HEK293 (cell line): ENCODE results near the gene HOXB7.
A peak's percentile ranks its signal among the peaks of the same experiment; 100 is the strongest.

Experiments used
- CTCF ChIA-PET: fragments of 350-600 bp; formaldehyde crosslinking; extraction: SDS; loops from one replicate; lab custom pipeline; 2021; ENCODE audit warnings: antibody characterized with exemption; lab: Yijun Ruan, JAX
- POLR2A ChIA-PET: fragments of 300-600 bp; formaldehyde crosslinking; extraction: SDS; loops from one replicate; lab custom pipeline; 2020; ENCODE audit warnings: antibody characterized with exemption, inconsistent platforms; lab: Yijun Ruan, JAX
- H3K27ac ChIP-seq: fragments of 200-500 bp; sonication (Bioruptor generic); 2 replicates; pipeline ENCODE4 v1.5.1; 2014; ENCODE audit warnings: low read depth, low read length, control low read depth, inconsistent platforms; ENCODE audit errors: extremely low read depth
- H3K36me3 ChIP-seq, 2 experiments: fragments of 200-500 bp in 1 of 2; sonication (Bioruptor generic) in 1 of 2; 1 replicate in 1 of 2; 2 replicates in 1 of 2; pipeline ENCODE4 v1.5.1; 2014 to 2017; ENCODE audit warnings: inconsistent platforms in 2 of 2, low read length in 2 of 2; ENCODE audit not compliant: control insufficient read depth in 2 of 2, insufficient read depth in 1 of 2
- H3K4me1 ChIP-seq: fragments of 200-500 bp; sonication (Bioruptor generic); 2 replicates; pipeline ENCODE4 v1.5.1; 2014; ENCODE audit warnings: mild to moderate bottlenecking, low read length, inconsistent platforms; ENCODE audit not compliant: control insufficient read depth, insufficient read depth
- H3K4me3 ChIP-seq: 2 replicates; pipeline ENCODE4 v1.5.1; 2011; ENCODE audit warnings: low read depth, mild to moderate bottlenecking, control low read depth, low read length, moderate library complexity
- H3K9me3 ChIP-seq: fragments of 200-500 bp; sonication (Bioruptor generic); 2 replicates; pipeline ENCODE4 v1.5.1; 2014; ENCODE audit warnings: low read depth, low read length, inconsistent platforms; ENCODE audit not compliant: control insufficient read depth, insufficient read depth
- EGR2 ChIP-seq: fragments of 450-650 bp; formaldehyde crosslinking; IDR thresholded peaks from 2 replicates; pipeline ENCODE4 v1.5.1; 2016; ENCODE audit warnings: low read depth, missing biosample characterization, missing genetic modification characterization
- IKZF3 ChIP-seq: fragments of 450-650 bp; IDR thresholded peaks from 2 replicates; pipeline ENCODE4 v1.5.0; 2018; ENCODE audit warnings: missing biosample characterization, mild to moderate bottlenecking, missing genetic modification characterization, moderate library complexity
- KLF16 ChIP-seq: fragments of 450-650 bp; formaldehyde crosslinking; IDR thresholded peaks from 2 replicates; pipeline ENCODE4 v1.5.1; 2017; ENCODE audit warnings: missing biosample characterization, missing genetic modification characterization
- PRDM4 ChIP-seq: fragments of 450-650 bp; formaldehyde crosslinking; IDR thresholded peaks from 2 replicates; pipeline ENCODE4 v1.5.1; 2017; ENCODE audit warnings: missing biosample characterization, missing genetic modification characterization
- SCRT2 ChIP-seq: fragments of 450-650 bp; formaldehyde crosslinking; IDR thresholded peaks from 2 replicates; pipeline ENCODE4 v1.5.1; 2016; ENCODE audit warnings: missing biosample characterization, missing genetic modification characterization
- SP7 ChIP-seq: fragments of 450-650 bp; formaldehyde crosslinking; IDR thresholded peaks from 2 replicates; pipeline ENCODE4 v1.5.1; 2016; ENCODE audit warnings: missing biosample characterization, missing genetic modification characterization
- ZNF132 ChIP-seq: fragments of 450-650 bp; formaldehyde crosslinking; IDR thresholded peaks from 2 replicates; pipeline ENCODE4 v1.5.1; 2017; ENCODE audit warnings: missing biosample characterization, missing genetic modification characterization, borderline replicate concordance
- ZNF133 ChIP-seq: fragments of 450-650 bp; formaldehyde crosslinking; IDR thresholded peaks from 2 replicates; pipeline ENCODE4 v1.5.1; 2016; ENCODE audit warnings: missing biosample characterization, missing genetic modification characterization
- ZNF169 ChIP-seq: fragments of 450-650 bp; formaldehyde crosslinking; IDR thresholded peaks from 2 replicates; pipeline ENCODE4 v1.5.1; 2016; ENCODE audit warnings: missing biosample characterization, missing genetic modification characterization
- ZNF175 ChIP-seq: fragments of 450-650 bp; formaldehyde crosslinking; IDR thresholded peaks from 2 replicates; pipeline ENCODE4 v1.5.1; 2016; ENCODE audit warnings: missing biosample characterization, missing genetic modification characterization
- ZNF248 ChIP-seq: fragments of 450-650 bp; formaldehyde crosslinking; IDR thresholded peaks from 2 replicates; pipeline ENCODE4 v1.5.1; 2017; ENCODE audit warnings: missing biosample characterization, missing genetic modification characterization
- ZNF391 ChIP-seq: fragments of 450-650 bp; formaldehyde crosslinking; IDR thresholded peaks from 2 replicates; pipeline ENCODE4 v1.5.1; 2016; ENCODE audit warnings: low read depth, missing biosample characterization, missing genetic modification characterization, borderline replicate concordance
- ZNF449 ChIP-seq: fragments of 450-650 bp; formaldehyde crosslinking; IDR thresholded peaks from 2 replicates; pipeline ENCODE4 v1.5.1; 2017; ENCODE audit warnings: missing biosample characterization, mild to moderate bottlenecking, missing genetic modification characterization, moderate library complexity
- ZNF521 ChIP-seq: fragments of 450-650 bp; formaldehyde crosslinking; IDR thresholded peaks from 2 replicates; pipeline ENCODE4 v1.5.1; 2017; ENCODE audit warnings: missing biosample characterization, mild to moderate bottlenecking, missing genetic modification characterization
- ZNF530 ChIP-seq: fragments of 450-650 bp; formaldehyde crosslinking; IDR thresholded peaks from 2 replicates; pipeline ENCODE4 v1.5.1; 2016; ENCODE audit warnings: low read depth, missing biosample characterization, missing genetic modification characterization
- ZNF585B ChIP-seq: fragments of 450-650 bp; formaldehyde crosslinking; IDR thresholded peaks from 2 replicates; pipeline ENCODE4 v1.5.1; 2016; ENCODE audit warnings: missing biosample characterization, missing genetic modification characterization
- ZNF704 ChIP-seq: fragments of 450-650 bp; formaldehyde crosslinking; IDR thresholded peaks from 2 replicates; pipeline ENCODE4 v1.5.1; 2016; ENCODE audit warnings: missing biosample characterization, missing genetic modification characterization
- ZNF768 ChIP-seq: fragments of 450-650 bp; formaldehyde crosslinking; IDR thresholded peaks from 2 replicates; pipeline ENCODE4 v1.5.1; 2018; ENCODE audit warnings: missing biosample characterization, mild to moderate bottlenecking, missing genetic modification characterization
- ZNF843 ChIP-seq: fragments of 450-650 bp; formaldehyde crosslinking; IDR thresholded peaks from 2 replicates; pipeline ENCODE4 v1.5.1; 2016; ENCODE audit warnings: missing biosample characterization, missing genetic modification characterization
- ZSCAN16 ChIP-seq: fragments of 450-650 bp; formaldehyde crosslinking; IDR thresholded peaks from 2 replicates; pipeline ENCODE4 v1.5.1; 2016; ENCODE audit warnings: missing biosample characterization, missing genetic modification characterization
- TF ChIP-seq, protein P1 (sequence below): fragments of 450-650 bp; formaldehyde crosslinking; IDR thresholded peaks from 2 replicates; pipeline ENCODE4 v1.5.0; 2017; ENCODE audit warnings: missing biosample characterization, missing genetic modification characterization, borderline replicate concordance
- TF ChIP-seq, protein P2 (sequence below): fragments of 450-650 bp; formaldehyde crosslinking; IDR thresholded peaks from 2 replicates; pipeline ENCODE4 v1.5.1; 2016; ENCODE audit warnings: missing biosample characterization, missing genetic modification characterization
- TF ChIP-seq, protein P3 (sequence below): fragments of 450-650 bp; formaldehyde crosslinking; IDR thresholded peaks from 2 replicates; pipeline ENCODE4 v1.5.1; 2016; ENCODE audit warnings: missing biosample characterization, missing genetic modification characterization

Gene HOXB7

GRCh38 chr17:48589831-48590606 is 20.8 kb downstream of the HOXB7 start, which contains the start of gene HOXB3 (continued):
- TF ChIP-seq ZNF248 (tag by site-specific recombination) (no peak), ZNF768 (no peak), PRDM4 (peak; percentile 95), ZSCAN16 (peak; percentile 59; the same call in 1 of the 2 replicates), ZNF521 (tag by site-specific recombination) (no peak), ZNF585B (no peak), ZNF132 (no peak), IKZF3 (tag by site-specific recombination) (peak; percentile 94)

GRCh38 chr17:48589060-48589830 is 21.6 kb downstream of the HOXB7 start:
- POLR2A ChIA-PET = interaction anchor here (0.8 to 1.2 kb wide), 2 partner anchors 21 to 24 kb away, joined by 3 read pairs; no protein-coding TSS in a partner anchor
- Histone ChIP-seq H3K4me3 (no peak overlapping the region), H3K4me1 (peaks cover 40% of the 10 kb centered on the region), H3K27ac (peak overlapping the region; percentile 92), H3K9me3 (no peaks in the 10 kb centered on the region), H3K36me3 (peaks cover 0 to 23% of the 10 kb centered on the region in 2 experiments; a peak in 2 of 3 replicates)
- CTCF ChIA-PET = interaction anchor here (0.6 to 3.2 kb wide), 18 partner anchors 29 to 569 kb away, joined by 3 to 18 read pairs (median 4); no protein-coding TSS in a partner anchor
- no peak for TF ChIP-seq ZNF175 (tag by site-specific recombination)
- TF ChIP-seq SP7 (tag by site-specific recombination) = no peak
- peak; percentile 77 for TF ChIP-seq EGR2 (tag by site-specific recombination)
- no peak for TF ChIP-seq ZNF843 (tag by site-specific recombination)
- TF ChIP-seq ZSCAN16 = no peak
- TF ChIP-seq KLF16 = no peak
- TF ChIP-seq, protein P1, sequence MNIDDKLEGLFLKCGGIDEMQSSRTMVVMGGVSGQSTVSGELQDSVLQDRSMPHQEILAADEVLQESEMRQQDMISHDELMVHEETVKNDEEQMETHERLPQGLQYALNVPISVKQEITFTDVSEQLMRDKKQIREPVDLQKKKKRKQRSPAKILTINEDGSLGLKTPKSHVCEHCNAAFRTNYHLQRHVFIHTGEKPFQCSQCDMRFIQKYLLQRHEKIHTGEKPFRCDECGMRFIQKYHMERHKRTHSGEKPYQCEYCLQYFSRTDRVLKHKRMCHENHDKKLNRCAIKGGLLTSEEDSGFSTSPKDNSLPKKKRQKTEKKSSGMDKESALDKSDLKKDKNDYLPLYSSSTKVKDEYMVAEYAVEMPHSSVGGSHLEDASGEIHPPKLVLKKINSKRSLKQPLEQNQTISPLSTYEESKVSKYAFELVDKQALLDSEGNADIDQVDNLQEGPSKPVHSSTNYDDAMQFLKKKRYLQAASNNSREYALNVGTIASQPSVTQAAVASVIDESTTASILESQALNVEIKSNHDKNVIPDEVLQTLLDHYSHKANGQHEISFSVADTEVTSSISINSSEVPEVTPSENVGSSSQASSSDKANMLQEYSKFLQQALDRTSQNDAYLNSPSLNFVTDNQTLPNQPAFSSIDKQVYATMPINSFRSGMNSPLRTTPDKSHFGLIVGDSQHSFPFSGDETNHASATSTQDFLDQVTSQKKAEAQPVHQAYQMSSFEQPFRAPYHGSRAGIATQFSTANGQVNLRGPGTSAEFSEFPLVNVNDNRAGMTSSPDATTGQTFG (tag by site-specific recombination) = no peak
- no peak for TF ChIP-seq ZNF391 (tag by site-specific recombination)
- TF ChIP-seq ZNF169 (tag by site-specific recombination) = no peak
- no peak for TF ChIP-seq ZNF530 (tag by site-specific recombination)
- TF ChIP-seq IKZF3 (tag by site-specific recombination) = peak; percentile 68
- TF ChIP-seq, protein P2, sequence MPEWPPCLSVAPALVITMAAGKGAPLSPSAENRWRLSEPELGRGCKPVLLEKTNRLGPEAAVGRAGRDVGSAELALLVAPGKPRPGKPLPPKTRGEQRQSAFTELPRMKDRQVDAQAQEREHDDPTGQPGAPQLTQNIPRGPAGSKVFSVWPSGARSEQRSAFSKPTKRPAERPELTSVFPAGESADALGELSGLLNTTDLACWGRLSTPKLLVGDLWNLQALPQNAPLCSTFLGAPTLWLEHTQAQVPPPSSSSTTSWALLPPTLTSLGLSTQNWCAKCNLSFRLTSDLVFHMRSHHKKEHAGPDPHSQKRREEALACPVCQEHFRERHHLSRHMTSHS (tag by site-specific recombination) = no peak
- no peak for TF ChIP-seq ZNF449 (tag by site-specific recombination)
- TF ChIP-seq, protein P3, sequence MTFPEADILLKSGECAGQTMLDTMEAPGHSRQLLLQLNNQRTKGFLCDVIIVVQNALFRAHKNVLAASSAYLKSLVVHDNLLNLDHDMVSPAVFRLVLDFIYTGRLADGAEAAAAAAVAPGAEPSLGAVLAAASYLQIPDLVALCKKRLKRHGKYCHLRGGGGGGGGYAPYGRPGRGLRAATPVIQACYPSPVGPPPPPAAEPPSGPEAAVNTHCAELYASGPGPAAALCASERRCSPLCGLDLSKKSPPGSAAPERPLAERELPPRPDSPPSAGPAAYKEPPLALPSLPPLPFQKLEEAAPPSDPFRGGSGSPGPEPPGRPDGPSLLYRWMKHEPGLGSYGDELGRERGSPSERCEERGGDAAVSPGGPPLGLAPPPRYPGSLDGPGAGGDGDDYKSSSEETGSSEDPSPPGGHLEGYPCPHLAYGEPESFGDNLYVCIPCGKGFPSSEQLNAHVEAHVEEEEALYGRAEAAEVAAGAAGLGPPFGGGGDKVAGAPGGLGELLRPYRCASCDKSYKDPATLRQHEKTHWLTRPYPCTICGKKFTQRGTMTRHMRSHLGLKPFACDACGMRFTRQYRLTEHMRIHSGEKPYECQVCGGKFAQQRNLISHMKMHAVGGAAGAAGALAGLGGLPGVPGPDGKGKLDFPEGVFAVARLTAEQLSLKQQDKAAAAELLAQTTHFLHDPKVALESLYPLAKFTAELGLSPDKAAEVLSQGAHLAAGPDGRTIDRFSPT (tag by site-specific recombination) = no peak
- TF ChIP-seq ZNF704 (tag by site-specific recombination) = no peak
- TF ChIP-seq ZNF133 (tag by site-specific recombination) = no peak
- 0 out of 2 replicates have a peak, but pooled peaks have one; percentile 32 for TF ChIP-seq SCRT2
